Mesenchymal stem cell (in vitro differentiated cells and primary cell): ENCODE data around the gene HS1BP3.
A peak's percentile ranks its signal among the peaks of the same experiment; 100 is the strongest.

Source experiments
- DNase-seq: peaks from one replicate; pipeline ENCODE4 v3.0.0-alpha.2; 2013
- H2AFZ ChIP-seq: one replicate; pipeline ENCODE4 v1.6.1; 2013; ENCODE audit warnings: low read depth, mild to moderate bottlenecking, control low read depth, inconsistent platforms, low read length, moderate library complexity
- H2AK5ac ChIP-seq: 2 replicates; pipeline ENCODE4 v1.6.1; 2013; ENCODE audit warnings: low read length, moderate library complexity, mild to moderate bottlenecking, inconsistent platforms; ENCODE audit not compliant: severe bottlenecking
- H2BK120ac ChIP-seq: one replicate; pipeline ENCODE4 v1.6.1; 2013; ENCODE audit warnings: low read depth, mild to moderate bottlenecking, inconsistent platforms, low read length, moderate library complexity
- H2BK12ac ChIP-seq, 2 experiments: one replicate each; pipeline ENCODE4 v1.6.1; 2013; ENCODE audit warnings: inconsistent platforms in 2 of 2, low read length in 2 of 2, mild to moderate bottlenecking in 2 of 2, moderate library complexity in 2 of 2, control low read depth in 1 of 2
- H2BK15ac ChIP-seq: one replicate; pipeline ENCODE4 v1.6.1; 2013; ENCODE audit warnings: mild to moderate bottlenecking, low read depth, inconsistent platforms; ENCODE audit not compliant: poor library complexity, severe bottlenecking
- H2BK5ac ChIP-seq: 2 replicates; pipeline ENCODE4 v1.6.1; 2013; ENCODE audit warnings: low read depth, mild to moderate bottlenecking, low read length, control low read depth, inconsistent platforms; ENCODE audit not compliant: poor library complexity, severe bottlenecking
- H3K14ac ChIP-seq, 2 experiments: one replicate each; pipeline ENCODE4 v1.6.1; 2013; ENCODE audit warnings: inconsistent platforms in 2 of 2, low read length in 2 of 2, control low read depth in 1 of 2, mild to moderate bottlenecking in 1 of 2, moderate library complexity in 1 of 2
- H3K18ac ChIP-seq, 2 experiments: one replicate each; pipeline ENCODE4 v1.6.1; 2013; ENCODE audit warnings: inconsistent platforms in 2 of 2, low read length in 2 of 2, control low read depth in 1 of 2, low read depth in 1 of 2, mild to moderate bottlenecking in 1 of 2
- H3K23ac ChIP-seq, 2 experiments: one replicate each; pipeline ENCODE4 v1.6.1; 2013; ENCODE audit warnings: inconsistent platforms in 2 of 2, low read length in 2 of 2, mild to moderate bottlenecking in 2 of 2, moderate library complexity in 2 of 2, control low read depth in 1 of 2
- H3K27ac ChIP-seq: 2 replicates; pipeline ENCODE4 v1.5.1; 2013; ENCODE audit warnings: mild to moderate bottlenecking, moderate library complexity, low read length, control low read depth, inconsistent platforms; ENCODE audit not compliant: poor library complexity, severe bottlenecking
- H3K27me3 ChIP-seq, 2 experiments: 2 replicates each; pipeline versions ENCODE4 v1.6.1 to v1.7.0; 2013; ENCODE audit warnings: low read length in 2 of 2, mild to moderate bottlenecking in 2 of 2, moderate library complexity in 2 of 2, control low read depth in 1 of 2, inconsistent platforms in 1 of 2; ENCODE audit not compliant: control insufficient read depth in 1 of 2, insufficient read depth in 1 of 2
- H3K36me3 ChIP-seq, 2 experiments: 2 replicates each; pipeline versions ENCODE4 v1.6.1 to v1.7.0; 2013; ENCODE audit warnings: low read length in 2 of 2, control low read depth in 1 of 2, inconsistent platforms in 1 of 2, low read depth in 1 of 2, mild to moderate bottlenecking in 1 of 2; ENCODE audit not compliant: insufficient read depth in 2 of 2, control insufficient read depth in 1 of 2
- H3K4ac ChIP-seq, 2 experiments: one replicate each; pipeline ENCODE4 v1.6.1; 2013; ENCODE audit warnings: inconsistent platforms in 2 of 2, low read length in 2 of 2, mild to moderate bottlenecking in 2 of 2, moderate library complexity in 2 of 2, control low read depth in 1 of 2, low read depth in 1 of 2
- H3K4me1 ChIP-seq: 2 replicates; pipeline ENCODE4 v1.6.1; 2013; ENCODE audit warnings: low read depth, low read length, control low read depth; ENCODE audit not compliant: control insufficient read depth, insufficient read depth
- H3K4me2 ChIP-seq: 2 replicates; pipeline ENCODE4 v1.6.1; 2013; ENCODE audit warnings: low read length, mild to moderate bottlenecking, inconsistent platforms; ENCODE audit not compliant: poor library complexity, severe bottlenecking
- H3K4me3 ChIP-seq, 2 experiments: 2 replicates each; pipeline versions ENCODE4 v1.5.1 to v1.7.0; 2013; ENCODE audit warnings: low read length in 2 of 2, mild to moderate bottlenecking in 2 of 2, control low read depth in 1 of 2, low read depth in 1 of 2; ENCODE audit not compliant: insufficient read depth in 1 of 2
- H3K79me1 ChIP-seq: replicated peaks from 2 replicates; pipeline ENCODE4 v1.6.1; 2013; ENCODE audit warnings: mild to moderate bottlenecking, control low read depth, low read length, inconsistent platforms; ENCODE audit not compliant: poor library complexity, severe bottlenecking
- H3K9ac ChIP-seq: 2 replicates; pipeline ENCODE4 v1.7.0; 2013; ENCODE audit warnings: mild to moderate bottlenecking, low read length, moderate library complexity
- H3K9me3 ChIP-seq: 2 replicates; pipeline ENCODE4 v1.7.0; 2013; ENCODE audit warnings: mild to moderate bottlenecking, low read length; ENCODE audit not compliant: control insufficient read depth
- H4K8ac ChIP-seq: one replicate; pipeline ENCODE4 v1.6.1; 2013; ENCODE audit warnings: inconsistent platforms, mild to moderate bottlenecking, low read length, moderate library complexity
- H4K91ac ChIP-seq: one replicate; pipeline ENCODE4 v1.6.1; 2013; ENCODE audit warnings: mild to moderate bottlenecking, low read length, inconsistent platforms
- WGBS: methylation state at CpG from one replicate; pipeline ENCODE4 v1.1.7; 2013; ENCODE audit warnings: mixed read lengths; 5-methylcytosine and 5-hydroxymethylcytosine counted together

HS1BP3 gene

GRCh38 chr2:20574930-20575329, 76.0 kb downstream of the HS1BP3 start:
- H3K27ac ChIP-seq, result no peak overlapping the region
- no peak overlapping the region for H2BK5ac ChIP-seq
- H2BK120ac ChIP-seq, result no peak overlapping the region
- H3K23ac ChIP-seq, result no peak overlapping the region
- peak overlapping the region in 1 of 2 experiments; percentile 24 for H3K4ac ChIP-seq
- no peak overlapping the region for H3K14ac ChIP-seq
- peak overlapping the region in 1 of 2 experiments; percentile 88 for H2BK12ac ChIP-seq
- DNase-seq, result no peak
- H4K91ac ChIP-seq, result no peak overlapping the region
- no peaks in the 10 kb centered on the region for H3K36me3 ChIP-seq
- no peak overlapping the region for H3K4me3 ChIP-seq
- no peaks in the 10 kb centered on the region for H3K79me1 ChIP-seq
- H2BK15ac ChIP-seq, result no peak overlapping the region
- no peaks in the 10 kb centered on the region for H3K9me3 ChIP-seq
- H3K4me1 ChIP-seq, result peaks cover 37% of the 10 kb centered on the region
- no peak overlapping the region for H3K9ac ChIP-seq
- WGBS, result 88% methylated on average over 6 of the region's 6 CpGs
- H3K4me2 ChIP-seq, result no peak overlapping the region
- H2AK5ac ChIP-seq, result peak overlapping the region; percentile 42
- no peak overlapping the region for H2AFZ ChIP-seq
- H3K18ac ChIP-seq, result peak overlapping the region in 1 of 2 experiments; percentile 2
- no peak overlapping the region for H4K8ac ChIP-seq
- H3K27me3 ChIP-seq, result peaks cover 0 to 4% of the 10 kb centered on the region in 2 experiments

GRCh38 chr2:20574423-20574911, 76.4 kb downstream of the HS1BP3 start:
- Histone ChIP-seq H3K27ac (no peak overlapping the region), H3K4ac (peak overlapping the region in 1 of 2 experiments; percentile 34), H2BK5ac (no peak overlapping the region), H3K36me3 (no peaks in the 10 kb centered on the region), H2BK120ac (no peak overlapping the region), H3K4me3 (no peak overlapping the region), H3K9me3 (no peaks in the 10 kb centered on the region), H4K8ac (peak overlapping the region; percentile 63), H2AK5ac (peak overlapping the region; percentile 42), H2BK15ac (no peak overlapping the region), H3K4me1 (peaks cover 37% of the 10 kb centered on the region), H4K91ac (peak overlapping the region; percentile 64), H2BK12ac (peak overlapping the region in 1 of 2 experiments; percentile 88), H3K79me1 (no peaks in the 10 kb centered on the region), H3K4me2 (no peak overlapping the region), H2AFZ (no peak overlapping the region), H3K23ac (no peak overlapping the region), H3K14ac (peak overlapping the region in 1 of 2 experiments; percentile 75), H3K18ac (peak overlapping the region; percentile 23 to 50), H3K9ac (no peak overlapping the region), H3K27me3 (peaks cover 0 to 4% of the 10 kb centered on the region in 2 experiments)
- WGBS, result 96% methylated on average over 5 of the region's 5 CpGs
- DNase-seq, result no peak

- peak overlapping the region; percentile 35 for H2BK5ac ChIP-seq
- peak overlapping the region; percentile 8 for H2AK5ac ChIP-seq
- H3K14ac ChIP-seq, result peak overlapping the region in 1 of 2 experiments; percentile 75
- H3K9me3 ChIP-seq, result no peaks in the 10 kb centered on the region
- H3K27ac ChIP-seq, result peak overlapping the region; percentile 39
- 80% methylated on average over 10 of the region's 10 CpGs for WGBS
- peak overlapping the region; percentile 38 for H2BK15ac ChIP-seq
- H3K36me3 ChIP-seq, result no peaks in the 10 kb centered on the region
- H3K27me3 ChIP-seq, result peaks cover 0 to 4% of the 10 kb centered on the region in 2 experiments
- no peak overlapping the region for H3K4me2 ChIP-seq
- H3K18ac ChIP-seq, result peak overlapping the region; percentile 38 to 61
- peak overlapping the region; percentile 46 to 91 for H2BK12ac ChIP-seq
- H4K8ac ChIP-seq, result peak overlapping the region; percentile 77
- DNase-seq, result peak; percentile 73
- H3K79me1 ChIP-seq, result no peaks in the 10 kb centered on the region
- no peak overlapping the region for H3K23ac ChIP-seq
- no peak overlapping the region for H2BK120ac ChIP-seq
- H3K9ac ChIP-seq, result no peak overlapping the region
- no peak overlapping the region for H2AFZ ChIP-seq
- H4K91ac ChIP-seq, result peak overlapping the region; percentile 36
- peak overlapping the region; percentile 26 to 34 for H3K4ac ChIP-seq
- no peak overlapping the region for H3K4me3 ChIP-seq
- peaks cover 35% of the 10 kb centered on the region for H3K4me1 ChIP-seq
Observed at GRCh38 chr2:20573620-20574422, 77.1 kb downstream of the HS1BP3 start.

- Histone ChIP-seq H2AFZ (no peak overlapping the region), H2BK120ac (no peak overlapping the region), H3K4ac (peak overlapping the region in 1 of 2 experiments; percentile 16), H2BK12ac (peak overlapping the region in 1 of 2 experiments; percentile 90), H3K27ac (no peak overlapping the region), H3K9ac (no peak overlapping the region), H3K4me3 (no peak overlapping the region), H3K79me1 (no peaks in the 10 kb centered on the region), H3K18ac (peak overlapping the region; percentile 34 to 48), H3K4me2 (no peak overlapping the region), H2BK5ac (no peak overlapping the region), H4K8ac (no peak overlapping the region), H3K14ac (no peak overlapping the region), H3K23ac (no peak overlapping the region), H2AK5ac (peak overlapping the region; percentile 31), H3K9me3 (no peaks in the 10 kb centered on the region), H3K4me1 (peaks cover 28% of the 10 kb centered on the region), H4K91ac (no peak overlapping the region), H3K36me3 (no peaks in the 10 kb centered on the region), H2BK15ac (peak overlapping the region; percentile 71), H3K27me3 (peaks cover 0 to 8% of the 10 kb centered on the region in 2 experiments)
- no peak for DNase-seq
- WGBS, result 95% methylated on average over 4 of the region's 5 CpGs
Observed at GRCh38 chr2:20572221-20572620, 78.7 kb downstream of the HS1BP3 start.
